Measurements from ENCODE around the gene RUNX1.

DNA sequence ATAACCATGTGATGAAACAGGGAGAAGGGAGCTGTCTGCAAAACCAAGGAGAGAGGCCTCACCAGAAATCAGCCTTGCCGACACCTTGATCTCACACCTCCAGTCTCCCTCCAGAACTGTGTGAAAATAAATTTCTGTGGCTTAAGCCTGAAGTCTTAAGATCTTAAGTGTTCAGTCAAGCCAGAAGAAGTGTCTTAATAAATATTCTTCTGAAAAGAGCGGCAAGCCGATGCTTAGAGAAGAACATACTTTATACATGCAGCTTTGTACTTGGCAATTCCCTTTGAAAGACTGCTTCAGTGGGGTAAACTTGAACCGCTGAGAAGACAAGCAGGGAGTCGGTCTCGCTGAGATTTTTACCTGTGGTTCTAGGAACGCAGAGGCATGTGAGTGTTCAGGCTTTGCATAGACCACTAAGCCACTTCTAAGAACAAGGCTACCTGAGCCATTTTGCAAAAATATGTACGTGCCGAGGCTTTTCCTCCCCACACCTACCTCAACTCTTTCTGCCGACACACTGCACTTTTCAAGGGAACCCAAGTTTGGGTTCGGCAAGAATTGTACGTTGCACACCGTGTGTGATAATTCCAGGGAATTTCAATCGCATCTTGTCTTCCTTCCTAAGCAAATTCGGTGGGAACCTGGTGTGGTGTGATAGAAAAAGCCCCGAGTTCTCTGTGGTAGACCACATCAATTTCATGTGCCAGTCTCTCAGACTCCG lies 3.4 kb downstream of the RUNX1 start:
- TF ChIP-seq, protein P1, sequence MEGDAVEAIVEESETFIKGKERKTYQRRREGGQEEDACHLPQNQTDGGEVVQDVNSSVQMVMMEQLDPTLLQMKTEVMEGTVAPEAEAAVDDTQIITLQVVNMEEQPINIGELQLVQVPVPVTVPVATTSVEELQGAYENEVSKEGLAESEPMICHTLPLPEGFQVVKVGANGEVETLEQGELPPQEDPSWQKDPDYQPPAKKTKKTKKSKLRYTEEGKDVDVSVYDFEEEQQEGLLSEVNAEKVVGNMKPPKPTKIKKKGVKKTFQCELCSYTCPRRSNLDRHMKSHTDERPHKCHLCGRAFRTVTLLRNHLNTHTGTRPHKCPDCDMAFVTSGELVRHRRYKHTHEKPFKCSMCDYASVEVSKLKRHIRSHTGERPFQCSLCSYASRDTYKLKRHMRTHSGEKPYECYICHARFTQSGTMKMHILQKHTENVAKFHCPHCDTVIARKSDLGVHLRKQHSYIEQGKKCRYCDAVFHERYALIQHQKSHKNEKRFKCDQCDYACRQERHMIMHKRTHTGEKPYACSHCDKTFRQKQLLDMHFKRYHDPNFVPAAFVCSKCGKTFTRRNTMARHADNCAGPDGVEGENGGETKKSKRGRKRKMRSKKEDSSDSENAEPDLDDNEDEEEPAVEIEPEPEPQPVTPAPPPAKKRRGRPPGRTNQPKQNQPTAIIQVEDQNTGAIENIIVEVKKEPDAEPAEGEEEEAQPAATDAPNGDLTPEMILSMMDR (IDR thresholded peaks at IDR 0.05): no peak
- no peak for TF ChIP-seq ZFX (IDR thresholded peaks at IDR 0.05; ENCODE audit: borderline replicate concordance)

Measured in 22Rv1 (cell line).